Activated naive CD4-positive, alpha-beta T cell treated with anti-CD3 and anti-CD28 coated beads, Interleukin-2, amount 50 U/mL, for 16 hours (primary cell): ENCODE data around the gene LRP3.
"Not testable (repeated sequence)": the region's sequence is repeated elsewhere in the genome, so short reads cannot be mapped to it uniquely, and the experiment has no call there.

Experiments used
- DNase-seq: peaks from one replicate; pipeline ENCODE4 v3.0.0-alpha.2; 2020

LRP3 gene, protein sequence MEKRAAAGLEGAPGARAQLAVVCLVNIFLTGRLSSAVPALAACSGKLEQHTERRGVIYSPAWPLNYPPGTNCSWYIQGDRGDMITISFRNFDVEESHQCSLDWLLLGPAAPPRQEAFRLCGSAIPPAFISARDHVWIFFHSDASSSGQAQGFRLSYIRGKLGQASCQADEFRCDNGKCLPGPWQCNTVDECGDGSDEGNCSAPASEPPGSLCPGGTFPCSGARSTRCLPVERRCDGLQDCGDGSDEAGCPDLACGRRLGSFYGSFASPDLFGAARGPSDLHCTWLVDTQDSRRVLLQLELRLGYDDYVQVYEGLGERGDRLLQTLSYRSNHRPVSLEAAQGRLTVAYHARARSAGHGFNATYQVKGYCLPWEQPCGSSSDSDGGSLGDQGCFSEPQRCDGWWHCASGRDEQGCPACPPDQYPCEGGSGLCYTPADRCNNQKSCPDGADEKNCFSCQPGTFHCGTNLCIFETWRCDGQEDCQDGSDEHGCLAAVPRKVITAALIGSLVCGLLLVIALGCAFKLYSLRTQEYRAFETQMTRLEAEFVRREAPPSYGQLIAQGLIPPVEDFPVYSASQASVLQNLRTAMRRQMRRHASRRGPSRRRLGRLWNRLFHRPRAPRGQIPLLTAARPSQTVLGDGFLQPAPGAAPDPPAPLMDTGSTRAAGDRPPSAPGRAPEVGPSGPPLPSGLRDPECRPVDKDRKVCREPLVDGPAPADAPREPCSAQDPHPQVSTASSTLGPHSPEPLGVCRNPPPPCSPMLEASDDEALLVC

DNA sequence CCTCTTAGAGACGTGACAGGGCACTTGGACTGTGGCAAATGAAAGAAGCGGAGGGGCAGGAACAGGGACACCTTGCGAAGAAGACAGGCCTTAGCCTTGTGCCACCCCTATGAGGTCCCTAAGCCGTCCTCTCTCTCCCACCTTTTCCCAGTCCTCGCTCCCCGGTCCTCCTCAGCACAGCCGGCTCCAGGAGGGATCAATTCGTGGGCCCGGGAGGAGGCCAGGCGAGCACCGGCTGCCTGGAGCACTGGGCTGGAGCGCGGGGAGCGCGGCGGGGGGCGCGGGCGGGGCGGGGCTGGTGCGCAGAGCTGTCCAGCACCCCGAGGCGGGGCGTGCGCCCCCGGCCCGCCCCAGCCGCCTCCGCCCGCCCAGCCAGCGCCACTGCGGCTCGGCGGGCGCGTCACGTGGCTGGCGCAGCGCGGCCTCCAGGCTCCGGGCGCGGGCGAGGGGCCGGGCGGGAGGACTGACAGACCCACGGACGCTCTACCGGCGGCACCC is at the start of gene LRP3:
Gene LRP3 (plus strand): TSS at position 466 of the 498 bp plus-strand sequence. CDS start 456 bp downstream, outside the sequence.
- no peak for DNase-seq

DNA sequence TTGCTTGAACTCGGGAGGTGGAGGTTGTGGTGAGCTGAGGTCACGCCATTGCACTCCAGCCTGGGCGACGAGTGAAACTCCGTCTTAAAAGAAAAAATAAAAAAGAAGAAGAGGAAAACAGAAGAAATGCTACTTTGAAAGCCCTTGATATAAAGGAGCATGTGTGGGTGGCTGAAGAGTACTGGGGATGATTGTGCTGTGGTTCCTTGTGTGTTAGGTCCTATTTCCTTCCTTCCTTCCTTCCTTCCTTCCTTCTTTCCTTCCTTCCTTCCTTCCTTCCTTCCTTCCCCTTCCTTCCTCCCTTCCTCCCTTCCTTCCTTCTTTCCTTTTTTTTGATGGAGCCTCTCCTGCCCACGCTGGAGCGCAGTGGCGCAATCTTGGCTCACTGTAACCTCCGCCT is 47.9 kb upstream of the LRP3 start:
- no peak for DNase-seq

DNA sequence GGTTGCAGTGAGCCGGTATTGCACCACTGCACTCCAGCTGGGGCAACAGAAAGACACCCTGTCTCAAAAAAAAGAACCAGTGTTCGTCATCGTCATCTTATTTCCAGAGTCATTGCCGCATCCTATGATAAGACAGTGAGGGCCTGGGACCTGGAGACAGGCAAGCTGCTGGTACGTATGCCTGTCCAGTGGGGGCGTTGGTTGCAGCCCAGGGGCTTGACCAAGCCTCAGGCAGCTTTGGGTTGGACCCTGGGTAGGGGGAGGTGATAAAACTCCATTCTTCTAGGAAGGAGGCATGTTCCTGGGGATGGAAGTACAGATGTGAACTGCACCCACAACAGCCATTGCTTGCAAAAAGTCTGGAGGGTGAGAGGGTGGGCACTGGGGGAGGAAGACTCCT is 46.6 kb upstream of the LRP3 start:
- no peak for DNase-seq

DNA sequence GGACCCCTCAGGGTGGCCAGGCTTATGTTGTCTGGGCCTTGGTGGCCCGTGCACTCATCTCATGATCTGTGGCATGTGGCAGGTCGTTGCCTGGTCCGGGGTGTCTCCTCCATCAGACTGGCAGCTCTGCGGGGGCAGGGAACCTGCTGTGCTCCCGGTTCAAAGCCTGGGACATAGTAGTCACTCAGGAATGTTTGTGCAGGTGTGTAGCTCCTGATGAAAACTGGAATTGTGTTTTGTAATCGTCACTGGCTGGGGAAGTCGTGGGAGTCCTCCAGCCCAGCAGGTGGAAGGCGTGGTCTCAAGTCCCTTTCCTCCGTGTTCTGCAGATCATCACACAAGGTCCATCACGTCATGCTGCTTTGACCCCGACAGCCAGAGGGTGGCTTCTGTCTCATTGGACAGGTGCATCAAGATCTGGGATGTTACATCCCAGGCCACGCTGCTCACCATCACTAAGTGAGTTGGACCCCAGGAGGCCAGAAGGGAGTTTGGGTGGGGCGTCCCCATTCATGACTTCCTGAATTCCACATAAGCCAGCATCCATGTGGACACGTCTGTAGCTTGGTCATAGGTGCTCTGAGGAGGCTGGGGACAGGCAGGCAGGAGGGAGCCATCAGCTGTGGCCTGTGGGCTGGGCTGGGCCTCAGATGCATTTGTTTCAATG is 43.1 kb upstream of the LRP3 start:
- DNase-seq = no peak

DNA sequence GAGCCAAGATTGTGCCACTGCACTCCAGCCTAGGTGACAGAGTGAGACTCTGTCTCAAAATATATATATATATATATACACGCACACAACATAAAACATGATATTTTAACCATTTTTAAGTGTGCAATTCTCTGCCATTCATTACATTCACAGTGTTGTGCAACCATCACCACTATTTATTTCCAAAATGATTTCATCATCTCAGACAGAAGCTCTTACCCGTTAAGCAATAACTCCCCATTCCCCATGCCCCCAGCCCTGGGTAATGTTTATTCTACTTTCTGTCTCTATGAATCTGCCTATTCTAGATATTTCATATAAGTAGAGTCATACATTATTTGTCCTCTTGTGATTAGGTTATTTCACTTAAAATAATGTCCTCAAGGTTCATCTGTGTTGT is 42.0 kb upstream of the LRP3 start:
- no peak for DNase-seq

DNA sequence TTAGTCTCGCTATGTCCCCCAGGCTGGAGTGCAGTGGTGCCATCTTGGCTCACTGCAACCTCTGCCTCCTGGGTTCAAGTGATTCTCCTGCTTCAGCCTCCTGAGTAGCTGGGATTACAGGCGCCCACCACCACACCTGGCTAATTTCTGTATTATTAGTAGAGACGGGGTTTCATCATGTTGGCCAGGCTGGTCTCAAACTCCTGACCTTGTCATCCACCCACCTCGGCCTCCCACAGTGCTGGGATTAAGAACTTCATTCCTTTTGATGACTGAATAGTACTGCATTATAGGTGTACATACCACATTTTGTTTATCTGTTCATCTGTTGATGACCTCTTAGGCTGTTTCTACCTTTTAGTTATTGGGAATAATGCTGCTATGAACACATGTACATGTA is 41.5 kb upstream of the LRP3 start:
- DNase-seq = not testable (repeated sequence)

DNA sequence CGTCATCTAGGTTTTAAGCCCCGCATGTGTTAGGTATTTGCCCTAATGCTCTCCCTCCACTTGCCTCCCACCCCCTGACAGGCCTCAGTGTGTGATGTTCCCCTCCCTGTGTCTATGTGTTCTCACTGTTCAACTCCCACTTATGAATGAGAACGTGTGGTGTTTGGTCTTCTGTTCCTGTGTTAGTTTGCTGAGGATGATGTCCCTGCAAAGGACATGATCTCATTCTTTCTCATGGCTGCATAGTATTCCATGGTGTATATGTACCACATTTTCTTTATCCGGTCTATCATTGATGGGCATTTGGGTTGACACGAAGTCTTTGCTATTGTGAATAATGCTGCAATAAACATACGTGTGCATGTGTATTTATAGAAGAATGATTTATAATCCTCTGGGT is 39.8 kb upstream of the LRP3 start:
- DNase-seq = not testable (repeated sequence)

DNA sequence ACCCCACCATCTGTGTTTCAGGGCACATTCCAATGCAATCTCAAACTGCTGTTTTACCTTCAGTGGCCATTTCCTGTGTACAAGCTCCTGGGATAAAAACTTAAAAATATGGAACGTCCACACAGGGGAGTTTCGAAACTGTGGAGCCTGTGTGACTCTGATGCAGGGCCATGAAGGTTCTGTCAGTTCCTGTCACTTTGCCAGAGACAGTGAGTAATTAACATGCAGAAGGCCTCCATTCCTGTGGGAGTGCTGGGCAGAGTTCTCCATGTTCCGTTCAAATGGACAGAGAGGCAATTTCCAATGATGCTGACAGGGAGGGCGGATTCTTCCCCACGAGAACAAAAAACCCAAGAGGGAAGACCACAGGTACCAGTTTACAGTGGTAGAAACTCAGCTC is 37.8 kb upstream of the LRP3 start:
- DNase-seq = no peak

DNA sequence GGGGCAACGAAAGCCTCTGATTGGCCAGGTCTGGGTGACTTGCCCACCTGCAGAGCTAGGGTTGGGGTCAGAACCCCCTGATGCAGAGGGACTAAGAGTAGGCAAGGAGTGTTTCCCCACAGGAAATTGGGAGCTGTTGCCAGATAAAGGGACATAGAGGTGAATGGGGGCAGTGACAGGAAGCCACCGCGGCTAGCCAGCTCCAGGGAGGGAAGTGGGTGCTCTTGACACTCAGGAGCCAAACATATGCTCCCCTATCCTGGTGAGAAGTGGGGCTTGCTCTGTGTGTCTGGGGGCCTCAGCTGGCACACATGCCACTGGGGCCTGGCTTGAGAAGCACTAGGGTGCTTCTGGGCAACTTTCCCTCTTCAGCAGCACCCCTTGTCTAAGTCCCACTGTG is 36.2 kb upstream of the LRP3 start:
- no peak for DNase-seq

DNA sequence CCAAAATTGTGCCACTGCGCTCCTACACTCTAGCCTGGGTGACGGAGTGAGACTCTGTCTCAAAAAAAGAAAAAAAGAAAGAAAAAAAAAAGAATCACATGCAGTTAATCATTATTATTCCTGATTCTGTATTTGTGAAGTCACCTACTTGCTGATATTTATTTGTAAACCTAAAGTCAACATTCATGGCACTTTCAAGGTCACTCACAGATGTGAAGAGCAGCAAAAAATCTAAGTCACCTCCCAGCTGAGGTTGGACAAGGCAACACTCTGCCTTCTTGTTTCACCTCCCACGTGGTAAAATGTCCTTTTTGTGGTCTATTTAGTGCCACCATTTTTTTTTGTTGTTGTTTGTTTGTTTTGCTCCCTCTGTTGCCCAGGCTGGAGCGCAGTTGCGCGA is 35.8 kb upstream of the LRP3 start:
- DNase-seq = no peak

DNA sequence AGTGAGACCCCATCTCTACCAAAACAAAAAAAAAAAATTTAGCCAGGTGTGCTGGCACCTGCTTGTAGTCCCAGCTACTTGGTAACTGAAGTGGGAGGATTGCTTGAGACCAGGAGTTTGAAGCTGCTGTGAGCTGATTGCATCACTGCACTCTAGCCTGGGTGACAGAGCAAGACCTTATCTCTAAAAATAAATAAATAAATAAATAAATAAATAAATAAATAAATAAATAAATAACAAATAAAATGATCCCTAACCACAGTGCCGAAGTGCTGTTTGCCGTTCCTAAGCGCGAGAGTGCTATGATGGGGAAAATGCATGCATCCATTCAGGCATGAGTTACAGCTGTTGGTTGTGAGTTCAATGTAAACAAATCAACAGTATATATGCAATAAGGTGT is 35.0 kb upstream of the LRP3 start:
- DNase-seq = no peak

DNA sequence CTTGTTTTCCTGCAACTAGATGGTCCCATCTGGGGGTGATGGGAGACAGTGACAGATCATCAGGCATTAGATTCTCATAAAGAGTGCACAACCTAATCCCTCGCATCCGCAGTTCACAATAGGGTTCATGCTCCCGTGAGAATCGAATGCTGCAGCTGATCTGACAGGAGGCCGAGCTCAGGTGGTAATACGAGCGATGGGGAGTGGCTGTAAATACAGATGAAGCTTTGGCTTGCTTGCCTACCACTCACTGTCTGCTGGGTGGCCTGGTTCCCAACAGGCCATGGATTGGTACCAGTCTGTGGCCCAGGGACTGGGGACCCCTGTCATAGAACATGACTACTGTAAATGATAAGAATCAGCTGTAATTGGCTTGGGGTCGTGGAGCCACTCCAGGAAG is 34.2 kb upstream of the LRP3 start:
- no peak for DNase-seq

DNA sequence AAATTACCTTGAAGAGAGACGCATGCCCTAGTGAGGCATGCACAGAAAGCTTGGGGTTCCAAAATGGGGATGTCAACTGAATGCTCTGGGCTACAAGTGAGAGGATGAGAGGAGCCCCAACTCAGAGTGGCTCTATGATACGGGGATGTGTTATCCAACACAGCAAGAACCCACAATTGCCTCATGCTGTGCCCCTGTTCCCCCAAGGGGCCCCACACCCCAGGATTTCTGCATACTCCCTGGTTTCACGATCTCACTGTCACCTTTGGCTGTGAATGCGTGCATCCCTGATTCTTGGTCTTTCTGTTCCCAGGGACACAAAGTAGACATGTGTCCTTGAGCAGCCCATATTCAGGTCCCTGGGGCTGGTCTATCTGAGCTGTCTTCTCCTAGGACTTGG is 32.9 kb upstream of the LRP3 start:
- DNase-seq = no peak

DNA sequence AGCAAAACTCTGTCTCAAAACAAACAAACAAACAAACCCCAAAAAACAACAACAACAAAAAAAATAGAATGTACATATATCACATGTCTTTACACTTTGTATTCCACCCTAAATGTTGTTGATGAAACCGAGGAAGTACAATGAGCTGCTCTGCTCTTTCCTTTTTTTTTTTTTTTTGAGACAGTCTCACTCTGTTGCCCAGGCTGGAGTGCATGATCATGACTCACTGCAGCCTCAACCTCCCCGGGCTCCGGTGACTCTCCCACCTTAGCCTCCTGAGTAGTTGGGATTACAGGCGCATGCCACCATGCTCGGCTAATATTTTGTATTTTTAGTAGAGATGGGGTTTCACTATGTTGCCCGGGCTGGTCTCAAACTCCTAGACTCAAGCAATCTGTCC is 30.6 kb upstream of the LRP3 start:
- DNase-seq = no peak

DNA sequence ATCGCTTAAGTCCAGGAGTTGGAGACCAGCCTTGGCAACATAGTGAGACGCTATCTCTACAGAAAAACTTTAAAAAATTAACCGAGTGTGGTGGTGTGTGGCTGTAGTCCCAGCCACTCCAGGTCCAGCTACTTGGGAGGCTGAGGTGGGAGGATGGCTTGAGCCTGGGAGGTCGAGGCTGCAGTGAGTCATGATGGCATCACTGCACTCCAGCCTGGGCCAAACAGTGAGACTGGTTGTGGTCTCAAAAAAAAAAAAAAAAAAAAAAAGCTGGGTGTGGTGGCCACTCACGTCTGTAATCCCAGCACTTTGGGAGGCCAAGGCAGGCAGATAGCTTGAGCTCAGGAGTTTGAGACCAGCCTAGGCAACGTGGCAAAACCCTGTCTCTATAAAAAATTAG is 28.1 kb upstream of the LRP3 start:
- DNase-seq = not testable (repeated sequence)

DNA sequence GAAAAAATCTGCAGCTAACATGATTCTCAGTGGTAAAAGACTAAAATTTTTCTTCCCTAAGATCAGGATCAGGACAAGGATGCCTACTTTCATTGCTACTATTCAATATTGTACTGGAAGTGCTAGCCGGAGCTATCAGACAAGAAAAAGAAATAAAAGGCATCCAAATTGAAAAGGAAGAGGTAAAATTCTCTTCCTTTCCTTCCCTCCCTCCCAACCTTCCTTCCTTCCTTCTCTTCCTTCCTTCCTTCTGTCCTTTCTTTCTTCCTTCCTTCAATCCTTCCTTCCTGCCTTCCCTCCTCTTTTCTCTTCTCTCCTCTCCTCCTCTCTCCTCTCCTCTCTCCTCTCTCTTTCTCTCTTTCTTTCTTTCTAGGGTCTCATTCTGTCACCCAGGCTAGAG is 26.7 kb upstream of the LRP3 start:
- no peak for DNase-seq

DNA sequence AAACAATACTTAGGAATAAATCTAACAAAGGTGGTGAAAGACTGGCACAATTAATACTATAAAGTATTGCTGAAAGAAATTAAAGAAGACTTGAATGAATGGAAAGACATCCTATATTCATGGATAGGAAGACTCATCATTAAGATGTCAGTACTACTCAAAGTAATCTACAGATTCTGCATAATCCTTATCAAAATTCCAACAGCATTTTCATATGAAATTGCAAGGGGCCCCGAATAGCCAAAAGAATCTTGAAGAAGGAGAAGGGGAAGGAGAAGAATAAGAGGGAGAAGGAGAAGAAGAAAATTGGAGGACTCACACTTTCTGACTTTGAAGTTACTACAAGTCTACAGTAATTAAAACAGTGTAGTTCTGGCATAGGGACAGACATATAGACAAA is 25.6 kb upstream of the LRP3 start:
- no peak for DNase-seq

DNA sequence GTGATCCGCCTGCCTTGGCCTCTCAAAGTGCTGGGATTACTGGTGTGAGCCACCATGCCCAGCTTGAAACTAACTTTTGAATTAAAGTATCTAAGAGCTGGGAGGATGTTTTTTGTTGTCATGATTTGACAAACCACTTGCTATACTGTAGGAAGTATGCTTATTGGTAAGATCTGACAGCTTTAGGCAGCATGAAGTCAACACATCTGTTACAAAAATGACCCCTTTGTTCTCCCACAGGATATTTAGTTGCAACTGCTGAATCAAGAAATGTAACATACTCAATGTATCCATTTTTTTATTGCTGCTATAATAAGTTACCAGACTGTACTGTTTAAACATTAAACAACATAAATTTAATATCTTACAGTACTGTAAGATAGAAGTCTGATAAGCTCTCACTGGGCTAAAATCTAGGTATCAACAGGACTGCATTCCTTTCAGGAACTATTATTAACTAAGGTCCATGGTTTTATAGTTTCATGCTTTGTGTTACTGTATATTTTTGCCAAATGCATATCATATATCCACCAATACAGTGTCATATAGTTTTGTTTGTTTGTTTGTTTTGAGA is 22.8 kb upstream of the LRP3 start:
- no peak for DNase-seq

DNA sequence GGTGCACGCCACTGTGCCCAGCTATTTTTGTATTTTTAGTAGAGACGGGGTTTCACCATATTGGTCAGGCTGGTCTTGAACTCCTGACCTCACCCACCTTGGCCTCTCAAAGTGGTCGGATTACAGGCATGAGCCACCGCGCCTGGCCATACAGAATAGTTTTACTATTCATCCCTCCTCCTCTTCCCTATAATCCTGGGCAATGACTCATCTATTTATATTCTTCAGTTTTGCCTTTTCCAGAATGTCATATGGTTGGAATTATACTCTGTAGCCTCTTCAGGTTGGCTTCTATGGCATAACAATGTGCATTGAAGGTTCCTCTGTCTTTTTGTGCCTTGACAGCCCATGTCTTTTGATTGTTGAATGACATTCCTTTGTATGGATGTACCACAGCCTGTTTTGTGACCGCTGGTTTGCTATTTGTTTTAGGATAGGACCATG is 22.2 kb upstream of the LRP3 start:
- DNase-seq = no peak

DNA sequence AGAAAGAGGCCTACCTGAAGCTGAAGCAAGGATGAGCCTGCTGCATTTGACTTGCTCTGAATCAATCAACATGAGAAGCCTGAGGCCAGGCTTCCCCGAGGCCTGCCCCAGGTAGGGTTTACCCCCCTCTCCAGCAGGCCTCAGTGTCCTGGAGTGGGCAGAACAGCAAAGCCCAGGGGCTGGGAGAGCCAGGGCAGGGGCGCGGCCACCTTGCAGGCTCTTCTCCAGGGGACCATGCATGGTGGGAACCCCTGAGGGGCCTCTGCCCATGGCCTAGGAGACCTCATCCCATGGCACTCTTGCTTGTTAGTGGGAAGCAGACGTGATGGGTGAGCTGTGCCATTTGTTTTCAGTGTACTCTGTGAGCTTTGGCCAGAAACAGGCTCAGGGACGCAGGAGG is 19.9 kb upstream of the LRP3 start:
- no peak for DNase-seq

DNA sequence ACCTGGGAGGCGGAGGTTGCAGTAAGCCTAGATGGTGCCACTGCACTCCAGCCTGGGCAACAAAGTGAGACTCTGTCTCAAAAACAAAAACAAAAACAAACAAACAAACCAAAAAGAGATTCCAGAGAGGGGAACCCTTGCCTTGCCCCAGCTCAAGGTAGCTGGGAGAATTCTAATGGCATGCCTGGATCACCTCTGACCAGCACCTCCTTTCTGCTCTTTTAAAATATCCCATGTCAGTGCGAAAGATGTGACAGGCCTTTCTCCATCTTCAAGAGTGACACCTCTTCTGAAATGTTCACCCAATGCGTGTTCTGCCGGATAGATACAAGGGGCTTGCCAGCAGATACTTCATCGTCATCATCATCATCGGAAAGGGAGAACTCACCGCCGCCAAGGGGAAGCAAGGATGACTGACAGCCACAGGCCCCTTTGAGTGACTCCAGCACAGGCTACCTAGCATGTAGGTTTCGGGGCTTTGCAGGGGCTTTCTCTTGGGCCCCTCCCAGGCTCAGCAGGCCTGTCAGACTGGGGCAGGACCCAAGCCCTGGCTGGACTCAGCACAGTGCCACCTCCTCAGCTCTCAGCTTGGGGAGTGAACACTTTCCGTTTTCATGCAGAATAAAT is 18.9 kb upstream of the LRP3 start:
- DNase-seq = no peak

DNA sequence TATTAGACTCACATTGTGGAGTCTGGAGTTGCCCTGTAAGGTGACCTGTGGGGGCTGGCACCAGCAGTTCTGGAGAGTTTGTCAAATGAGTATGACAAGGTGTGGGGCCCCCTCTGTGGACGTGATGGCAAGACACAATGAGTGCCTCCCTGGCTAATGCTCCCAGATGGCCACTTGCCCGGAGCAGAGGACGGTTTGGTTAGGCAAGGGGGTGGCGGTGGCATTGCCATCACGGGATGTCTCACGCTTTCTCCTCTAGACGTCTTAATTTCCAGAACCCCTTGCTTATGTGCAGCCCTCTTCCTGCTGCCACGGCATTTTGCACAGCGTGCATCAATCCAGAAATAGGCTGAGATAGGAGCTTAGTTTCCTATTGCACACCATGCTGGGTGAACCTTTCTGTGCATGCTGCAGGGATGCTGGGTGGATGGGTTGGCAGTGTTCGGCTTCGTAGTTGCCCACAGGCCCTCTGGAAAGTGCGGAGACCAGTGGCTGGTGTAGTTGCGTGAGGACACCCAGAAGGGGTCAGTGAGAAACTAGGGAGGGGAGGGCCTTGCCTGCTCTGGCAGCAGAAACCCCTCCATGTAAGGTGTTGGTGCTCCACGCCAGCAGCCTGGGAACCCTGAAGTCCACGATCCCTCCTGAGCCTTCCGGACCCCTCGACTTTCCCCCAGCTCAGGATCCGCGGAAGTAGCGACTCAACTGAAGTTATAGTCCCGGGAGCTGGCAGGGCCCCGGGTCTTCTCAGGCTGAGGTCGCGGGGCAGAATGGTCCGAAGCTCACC is 18.1 kb upstream of the LRP3 start:
- DNase-seq = peak; percentile 16
